GM23338 (cell line): Measurements from ENCODE around the gene RAP1GAP2.

Source experiments
- CREB1 ChIP-seq: fragments of 250-450 bp; sonication (Bioruptor Pico); IDR thresholded peaks from 2 replicates; pipeline ENCODE4 v1.5.0; 2020; ENCODE audit warnings: low read depth, mild to moderate bottlenecking, moderate library complexity
- EZH2 ChIP-seq: fragments of 200-600 bp; sonication (generic); IDR thresholded peaks from one replicate; pipeline ENCODE4 v1.8.0; 2017; ENCODE audit warnings: antibody characterized with exemption, mild to moderate bottlenecking, low read depth; ENCODE audit not compliant: unreplicated experiment
- EZH2phosphoT487 ChIP-seq: fragments of 200-600 bp; sonication (generic); IDR thresholded peaks from one replicate; pipeline ENCODE4 v1.8.1; 2018; ENCODE audit warnings: antibody characterized with exemption; ENCODE audit not compliant: unreplicated experiment
- JUNB ChIP-seq: IDR thresholded peaks from one replicate; pipeline ENCODE4 v1.6.1; 2016; ENCODE audit warnings: antibody characterized with exemption; ENCODE audit not compliant: unreplicated experiment
- POLR2AphosphoS5 ChIP-seq: IDR thresholded peaks from 2 replicates; pipeline ENCODE4 v1.6.1; 2016; ENCODE audit warnings: antibody characterized with exemption, low read depth
- STAT1 ChIP-seq: IDR thresholded peaks from one replicate; pipeline ENCODE4 v1.6.1; 2016; ENCODE audit warnings: antibody characterized with exemption; ENCODE audit not compliant: unreplicated experiment
- ZNF114 ChIP-seq: fragments of 250-450 bp; sonication (Bioruptor Pico); IDR thresholded peaks from 2 replicates; pipeline ENCODE4 v1.5.0; 2020; ENCODE audit warnings: mild to moderate bottlenecking, moderate library complexity
- TF ChIP-seq, protein P1 (sequence below), 2 experiments: fragments of 200-600 bp in 1 of 2; sonication (generic) in 1 of 2; conservative IDR thresholded peaks; 2 replicates each; pipeline versions ENCODE4 v1.5.1 to v1.6.1; 2016 to 2017; ENCODE audit warnings: antibody characterized with exemption in 2 of 2, low read depth in 2 of 2, mild to moderate bottlenecking in 2 of 2, moderate library complexity in 1 of 2
- TF ChIP-seq, protein P2 (sequence below): IDR thresholded peaks from one replicate; pipeline ENCODE4 v1.6.1; 2018; ENCODE audit warnings: antibody characterized with exemption; ENCODE audit not compliant: unreplicated experiment
- TF ChIP-seq, protein P3 (sequence below): fragments of 250-450 bp; sonication (Bioruptor Pico); IDR thresholded peaks from 2 replicates; pipeline ENCODE4 v1.5.0; 2020; ENCODE audit warnings: mild to moderate bottlenecking, moderate library complexity
- TF ChIP-seq, protein P4 (sequence below): IDR thresholded peaks from 2 replicates; pipeline ENCODE4 v1.6.1; 2016; ENCODE audit warnings: antibody characterized with exemption

DNA sequence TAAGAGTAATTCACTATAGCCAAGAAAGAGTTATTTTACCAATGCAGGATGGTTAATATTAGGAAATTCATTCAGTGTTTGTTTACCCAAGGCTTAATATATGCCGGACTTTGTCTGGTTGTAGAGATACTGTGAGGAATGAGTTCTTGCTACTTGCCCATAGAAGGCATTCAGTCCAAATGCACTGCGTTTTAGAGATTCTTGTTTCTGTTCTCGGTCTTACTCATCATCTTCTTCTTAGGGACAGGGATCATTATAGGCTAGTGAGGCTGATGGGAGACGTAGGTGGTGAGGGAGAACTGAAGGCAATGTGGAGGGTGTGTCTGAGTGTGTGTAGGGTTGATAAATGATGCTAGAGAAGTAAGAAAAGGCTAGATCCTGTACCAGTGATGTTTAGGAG lies 176.5 kb downstream of the RAP1GAP2 start:
- TF ChIP-seq, protein P1, sequence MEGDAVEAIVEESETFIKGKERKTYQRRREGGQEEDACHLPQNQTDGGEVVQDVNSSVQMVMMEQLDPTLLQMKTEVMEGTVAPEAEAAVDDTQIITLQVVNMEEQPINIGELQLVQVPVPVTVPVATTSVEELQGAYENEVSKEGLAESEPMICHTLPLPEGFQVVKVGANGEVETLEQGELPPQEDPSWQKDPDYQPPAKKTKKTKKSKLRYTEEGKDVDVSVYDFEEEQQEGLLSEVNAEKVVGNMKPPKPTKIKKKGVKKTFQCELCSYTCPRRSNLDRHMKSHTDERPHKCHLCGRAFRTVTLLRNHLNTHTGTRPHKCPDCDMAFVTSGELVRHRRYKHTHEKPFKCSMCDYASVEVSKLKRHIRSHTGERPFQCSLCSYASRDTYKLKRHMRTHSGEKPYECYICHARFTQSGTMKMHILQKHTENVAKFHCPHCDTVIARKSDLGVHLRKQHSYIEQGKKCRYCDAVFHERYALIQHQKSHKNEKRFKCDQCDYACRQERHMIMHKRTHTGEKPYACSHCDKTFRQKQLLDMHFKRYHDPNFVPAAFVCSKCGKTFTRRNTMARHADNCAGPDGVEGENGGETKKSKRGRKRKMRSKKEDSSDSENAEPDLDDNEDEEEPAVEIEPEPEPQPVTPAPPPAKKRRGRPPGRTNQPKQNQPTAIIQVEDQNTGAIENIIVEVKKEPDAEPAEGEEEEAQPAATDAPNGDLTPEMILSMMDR (conservative IDR thresholded peaks at IDR 0.05; ENCODE audit: low read depth in 2 of 2): no peak
- no peak for TF ChIP-seq POLR2AphosphoS5
- TF ChIP-seq, protein P2, sequence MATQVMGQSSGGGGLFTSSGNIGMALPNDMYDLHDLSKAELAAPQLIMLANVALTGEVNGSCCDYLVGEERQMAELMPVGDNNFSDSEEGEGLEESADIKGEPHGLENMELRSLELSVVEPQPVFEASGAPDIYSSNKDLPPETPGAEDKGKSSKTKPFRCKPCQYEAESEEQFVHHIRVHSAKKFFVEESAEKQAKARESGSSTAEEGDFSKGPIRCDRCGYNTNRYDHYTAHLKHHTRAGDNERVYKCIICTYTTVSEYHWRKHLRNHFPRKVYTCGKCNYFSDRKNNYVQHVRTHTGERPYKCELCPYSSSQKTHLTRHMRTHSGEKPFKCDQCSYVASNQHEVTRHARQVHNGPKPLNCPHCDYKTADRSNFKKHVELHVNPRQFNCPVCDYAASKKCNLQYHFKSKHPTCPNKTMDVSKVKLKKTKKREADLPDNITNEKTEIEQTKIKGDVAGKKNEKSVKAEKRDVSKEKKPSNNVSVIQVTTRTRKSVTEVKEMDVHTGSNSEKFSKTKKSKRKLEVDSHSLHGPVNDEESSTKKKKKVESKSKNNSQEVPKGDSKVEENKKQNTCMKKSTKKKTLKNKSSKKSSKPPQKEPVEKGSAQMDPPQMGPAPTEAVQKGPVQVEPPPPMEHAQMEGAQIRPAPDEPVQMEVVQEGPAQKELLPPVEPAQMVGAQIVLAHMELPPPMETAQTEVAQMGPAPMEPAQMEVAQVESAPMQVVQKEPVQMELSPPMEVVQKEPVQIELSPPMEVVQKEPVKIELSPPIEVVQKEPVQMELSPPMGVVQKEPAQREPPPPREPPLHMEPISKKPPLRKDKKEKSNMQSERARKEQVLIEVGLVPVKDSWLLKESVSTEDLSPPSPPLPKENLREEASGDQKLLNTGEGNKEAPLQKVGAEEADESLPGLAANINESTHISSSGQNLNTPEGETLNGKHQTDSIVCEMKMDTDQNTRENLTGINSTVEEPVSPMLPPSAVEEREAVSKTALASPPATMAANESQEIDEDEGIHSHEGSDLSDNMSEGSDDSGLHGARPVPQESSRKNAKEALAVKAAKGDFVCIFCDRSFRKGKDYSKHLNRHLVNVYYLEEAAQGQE: no peak
- no peak for TF ChIP-seq EZH2
- TF ChIP-seq EZH2phosphoT487: no peak
- TF ChIP-seq, protein P3, sequence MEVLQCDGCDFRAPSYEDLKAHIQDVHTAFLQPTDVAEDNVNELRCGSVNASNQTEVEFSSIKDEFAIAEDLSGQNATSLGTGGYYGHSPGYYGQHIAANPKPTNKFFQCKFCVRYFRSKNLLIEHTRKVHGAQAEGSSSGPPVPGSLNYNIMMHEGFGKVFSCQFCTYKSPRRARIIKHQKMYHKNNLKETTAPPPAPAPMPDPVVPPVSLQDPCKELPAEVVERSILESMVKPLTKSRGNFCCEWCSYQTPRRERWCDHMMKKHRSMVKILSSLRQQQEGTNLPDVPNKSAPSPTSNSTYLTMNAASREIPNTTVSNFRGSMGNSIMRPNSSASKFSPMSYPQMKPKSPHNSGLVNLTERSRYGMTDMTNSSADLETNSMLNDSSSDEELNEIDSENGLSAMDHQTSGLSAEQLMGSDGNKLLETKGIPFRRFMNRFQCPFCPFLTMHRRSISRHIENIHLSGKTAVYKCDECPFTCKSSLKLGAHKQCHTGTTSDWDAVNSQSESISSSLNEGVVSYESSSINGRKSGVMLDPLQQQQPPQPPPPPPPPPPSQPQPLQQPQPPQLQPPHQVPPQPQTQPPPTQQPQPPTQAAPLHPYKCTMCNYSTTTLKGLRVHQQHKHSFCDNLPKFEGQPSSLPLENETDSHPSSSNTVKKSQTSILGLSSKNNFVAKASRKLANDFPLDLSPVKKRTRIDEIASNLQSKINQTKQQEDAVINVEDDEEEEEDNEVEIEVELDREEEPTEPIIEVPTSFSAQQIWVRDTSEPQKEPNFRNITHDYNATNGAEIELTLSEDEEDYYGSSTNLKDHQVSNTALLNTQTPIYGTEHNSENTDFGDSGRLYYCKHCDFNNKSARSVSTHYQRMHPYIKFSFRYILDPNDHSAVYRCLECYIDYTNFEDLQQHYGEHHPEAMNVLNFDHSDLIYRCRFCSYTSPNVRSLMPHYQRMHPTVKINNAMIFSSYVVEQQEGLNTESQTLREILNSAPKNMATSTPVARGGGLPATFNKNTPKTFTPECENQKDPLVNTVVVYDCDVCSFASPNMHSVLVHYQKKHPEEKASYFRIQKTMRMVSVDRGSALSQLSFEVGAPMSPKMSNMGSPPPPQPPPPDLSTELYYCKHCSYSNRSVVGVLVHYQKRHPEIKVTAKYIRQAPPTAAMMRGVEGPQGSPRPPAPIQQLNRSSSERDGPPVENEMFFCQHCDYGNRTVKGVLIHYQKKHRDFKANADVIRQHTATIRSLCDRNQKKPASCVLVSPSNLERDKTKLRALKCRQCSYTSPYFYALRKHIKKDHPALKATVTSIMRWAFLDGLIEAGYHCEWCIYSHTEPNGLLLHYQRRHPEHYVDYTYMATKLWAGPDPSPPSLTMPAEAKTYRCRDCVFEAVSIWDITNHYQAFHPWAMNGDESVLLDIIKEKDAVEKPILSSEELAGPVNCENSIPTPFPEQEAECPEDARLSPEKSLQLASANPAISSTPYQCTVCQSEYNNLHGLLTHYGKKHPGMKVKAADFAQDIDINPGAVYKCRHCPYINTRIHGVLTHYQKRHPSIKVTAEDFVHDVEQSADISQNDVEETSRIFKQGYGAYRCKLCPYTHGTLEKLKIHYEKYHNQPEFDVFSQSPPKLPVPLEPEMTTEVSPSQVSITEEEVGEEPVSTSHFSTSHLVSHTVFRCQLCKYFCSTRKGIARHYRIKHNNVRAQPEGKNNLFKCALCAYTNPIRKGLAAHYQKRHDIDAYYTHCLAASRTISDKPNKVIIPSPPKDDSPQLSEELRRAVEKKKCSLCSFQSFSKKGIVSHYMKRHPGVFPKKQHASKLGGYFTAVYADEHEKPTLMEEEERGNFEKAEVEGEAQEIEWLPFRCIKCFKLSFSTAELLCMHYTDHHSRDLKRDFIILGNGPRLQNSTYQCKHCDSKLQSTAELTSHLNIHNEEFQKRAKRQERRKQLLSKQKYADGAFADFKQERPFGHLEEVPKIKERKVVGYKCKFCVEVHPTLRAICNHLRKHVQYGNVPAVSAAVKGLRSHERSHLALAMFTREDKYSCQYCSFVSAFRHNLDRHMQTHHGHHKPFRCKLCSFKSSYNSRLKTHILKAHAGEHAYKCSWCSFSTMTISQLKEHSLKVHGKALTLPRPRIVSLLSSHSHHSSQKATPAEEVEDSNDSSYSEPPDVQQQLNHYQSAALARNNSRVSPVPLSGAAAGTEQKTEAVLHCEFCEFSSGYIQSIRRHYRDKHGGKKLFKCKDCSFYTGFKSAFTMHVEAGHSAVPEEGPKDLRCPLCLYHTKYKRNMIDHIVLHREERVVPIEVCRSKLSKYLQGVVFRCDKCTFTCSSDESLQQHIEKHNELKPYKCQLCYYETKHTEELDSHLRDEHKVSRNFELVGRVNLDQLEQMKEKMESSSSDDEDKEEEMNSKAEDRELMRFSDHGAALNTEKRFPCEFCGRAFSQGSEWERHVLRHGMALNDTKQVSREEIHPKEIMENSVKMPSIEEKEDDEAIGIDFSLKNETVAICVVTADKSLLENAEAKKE (CRISPR knock-in tag): no peak
- TF ChIP-seq JUNB: no peak
- TF ChIP-seq CREB1: no peak
- TF ChIP-seq, protein P4, sequence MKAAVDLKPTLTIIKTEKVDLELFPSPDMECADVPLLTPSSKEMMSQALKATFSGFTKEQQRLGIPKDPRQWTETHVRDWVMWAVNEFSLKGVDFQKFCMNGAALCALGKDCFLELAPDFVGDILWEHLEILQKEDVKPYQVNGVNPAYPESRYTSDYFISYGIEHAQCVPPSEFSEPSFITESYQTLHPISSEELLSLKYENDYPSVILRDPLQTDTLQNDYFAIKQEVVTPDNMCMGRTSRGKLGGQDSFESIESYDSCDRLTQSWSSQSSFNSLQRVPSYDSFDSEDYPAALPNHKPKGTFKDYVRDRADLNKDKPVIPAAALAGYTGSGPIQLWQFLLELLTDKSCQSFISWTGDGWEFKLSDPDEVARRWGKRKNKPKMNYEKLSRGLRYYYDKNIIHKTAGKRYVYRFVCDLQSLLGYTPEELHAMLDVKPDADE: no peak
- TF ChIP-seq ZNF114 (CRISPR knock-in tag): no peak
- TF ChIP-seq STAT1: no peak
